CD4-positive, alpha-beta T cell treated with Interferon gamma for 1 hour (primary cell): ENCODE measurements around the gene PSMD2.

Experiments used
- DNase-seq: peaks from one replicate; pipeline ENCODE4 v3.0.0-alpha.2; 2020

PSMD2 gene

DNA sequence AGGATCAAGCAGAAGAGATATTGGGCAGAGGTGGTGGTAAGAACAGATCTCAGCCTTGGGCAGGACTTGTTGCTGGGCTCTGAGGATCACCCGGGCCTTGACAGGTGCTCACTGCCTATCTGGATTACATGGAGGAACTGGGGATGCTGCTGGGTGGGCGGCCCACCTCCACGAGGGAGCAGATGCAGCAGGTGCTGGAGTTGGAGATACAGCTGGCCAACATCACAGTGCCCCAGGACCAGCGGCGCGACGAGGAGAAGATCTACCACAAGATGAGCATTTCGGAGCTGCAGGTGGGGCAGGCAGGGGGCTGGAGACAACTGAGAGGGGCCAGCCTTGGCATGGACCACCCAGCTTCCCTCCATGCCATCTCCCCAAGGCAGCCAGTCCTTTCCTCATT lies 15.4 kb upstream of the PSMD2 start:
- no peak for DNase-seq

GRCh38 chr3:184284696-184285095 lies 14.3 kb upstream of the PSMD2 start:
- DNase-seq: no peak

GRCh38 chr3:184289426-184289938 lies 9.6 kb upstream of the PSMD2 start:
- DNase-seq: peak; percentile 41

DNA sequence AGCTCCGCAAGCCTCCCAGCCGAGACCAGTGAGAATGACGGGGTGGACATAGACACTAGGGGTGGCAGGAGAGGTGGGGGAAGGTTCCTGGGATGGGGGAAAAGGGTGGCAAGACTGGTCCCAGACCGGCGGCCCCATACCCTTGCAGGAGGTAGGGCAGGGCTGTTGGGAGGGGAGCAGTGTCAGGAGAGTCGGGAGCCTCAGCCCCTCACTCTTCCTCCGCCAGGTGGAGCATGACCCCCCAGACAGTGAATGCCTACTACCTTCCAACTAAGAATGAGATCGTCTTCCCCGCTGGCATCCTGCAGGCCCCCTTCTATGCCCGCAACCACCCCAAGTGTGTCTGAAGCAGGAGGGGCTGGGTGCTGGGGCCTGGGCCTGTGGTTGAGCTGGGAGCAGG lies 8.7 kb upstream of the PSMD2 start:
- DNase-seq: no peak

DNA sequence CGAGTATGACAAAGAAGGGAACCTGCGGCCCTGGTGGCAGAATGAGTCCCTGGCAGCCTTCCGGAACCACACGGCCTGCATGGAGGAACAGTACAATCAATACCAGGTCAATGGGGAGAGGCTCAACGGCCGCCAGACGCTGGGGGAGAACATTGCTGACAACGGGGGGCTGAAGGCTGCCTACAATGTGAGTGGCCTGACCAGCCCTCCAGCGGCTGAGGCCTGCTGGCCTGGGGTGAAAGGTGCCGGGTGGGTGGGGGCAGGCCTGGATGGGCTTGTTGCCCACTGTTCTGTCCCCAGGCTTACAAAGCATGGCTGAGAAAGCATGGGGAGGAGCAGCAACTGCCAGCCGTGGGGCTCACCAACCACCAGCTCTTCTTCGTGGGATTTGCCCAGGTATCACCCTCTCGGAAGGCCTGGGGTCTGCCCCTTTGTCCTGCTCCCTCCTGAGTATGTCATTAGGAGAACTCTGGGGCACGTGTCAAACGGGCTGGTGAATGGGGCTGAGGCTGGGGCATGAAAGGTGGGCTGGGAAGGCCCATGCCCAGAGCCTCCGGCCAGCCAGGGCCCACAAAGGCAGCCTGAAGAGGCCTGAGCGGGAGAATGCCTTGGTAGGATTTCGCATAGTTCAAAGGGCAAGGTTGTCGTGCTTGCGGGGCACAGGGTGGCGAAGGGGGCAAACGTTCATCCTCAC lies 7.8 kb upstream of the PSMD2 start:
- DNase-seq: no peak

- DNase-seq: no peak
Observed at GRCh38 chr3:184291738-184292445, 7.1 kb upstream of the PSMD2 start.

GRCh38 chr3:184295771-184296170 lies 3.3 kb upstream of the PSMD2 start:
- no peak for DNase-seq

DNA sequence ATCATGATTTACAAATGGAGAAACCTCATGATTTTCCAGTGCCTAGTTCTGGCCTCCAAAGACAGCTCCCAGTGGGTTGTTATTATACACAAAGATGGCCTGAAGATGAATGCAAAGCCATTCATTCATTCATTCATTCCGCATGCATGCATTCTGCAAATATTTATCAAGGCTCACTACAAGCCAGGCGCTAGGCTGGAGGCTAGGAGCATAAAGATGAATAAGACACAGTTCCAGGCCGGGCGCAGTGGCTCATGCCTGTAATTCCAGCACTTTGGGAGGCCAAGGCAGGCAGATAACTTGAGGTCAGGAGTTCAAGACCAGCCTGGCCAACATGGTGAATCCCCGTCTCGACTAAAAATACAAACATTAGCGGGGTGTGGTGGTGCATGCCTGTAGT lies 2.4 kb upstream of the PSMD2 start:
- DNase-seq: no peak

- DNase-seq: no peak
Observed at GRCh38 chr3:184299488-184300377, 692 bp downstream of the PSMD2 start.

DNA sequence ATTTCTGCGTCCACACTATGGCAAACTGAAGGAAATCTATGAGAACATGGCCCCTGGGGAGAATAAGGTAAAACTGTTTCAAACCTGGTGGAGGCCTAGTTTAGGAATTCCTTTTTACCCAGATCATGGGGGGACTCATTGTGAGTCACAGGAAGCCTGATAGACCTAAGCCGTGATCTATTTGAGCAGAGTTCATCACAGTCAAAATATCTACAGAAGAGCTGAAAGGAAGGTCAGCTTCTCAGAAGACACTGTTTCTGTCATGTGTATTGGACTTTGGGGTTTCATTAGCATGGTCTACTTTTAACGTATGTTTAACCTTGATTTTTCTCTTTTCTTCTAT lies 1.3 kb downstream of the PSMD2 start:
- no peak for DNase-seq

DNA sequence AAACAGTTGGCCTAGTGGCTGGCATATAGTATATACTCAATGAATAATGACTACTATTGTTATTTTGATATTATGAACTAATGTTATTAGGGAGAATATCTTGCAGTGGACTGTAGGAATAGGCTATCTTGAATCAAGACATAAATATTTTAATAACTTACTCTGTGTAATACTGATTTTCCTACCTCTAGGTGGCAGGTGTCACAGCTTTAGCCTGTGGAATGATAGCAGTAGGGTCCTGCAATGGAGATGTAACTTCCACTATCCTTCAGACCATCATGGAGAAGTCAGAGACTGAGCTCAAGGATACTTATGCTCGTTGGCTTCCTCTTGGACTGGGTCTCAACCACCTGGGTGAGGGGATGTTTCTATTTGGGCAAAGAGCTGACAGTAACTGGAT lies 6.5 kb downstream of the PSMD2 start:
- no peak for DNase-seq

- no peak for DNase-seq
Observed at GRCh38 chr3:184306341-184306972, 7.4 kb downstream of the PSMD2 start.

GRCh38 chr3:184307915-184308314 lies 8.9 kb downstream of the PSMD2 start:
- no peak for DNase-seq

GRCh38 chr3:184308744-184309143 lies 9.7 kb downstream of the PSMD2 start:
- DNase-seq: no peak

- no peak for DNase-seq
Observed at GRCh38 chr3:184311633-184312032, 12.6 kb downstream of the PSMD2 start.

DNA sequence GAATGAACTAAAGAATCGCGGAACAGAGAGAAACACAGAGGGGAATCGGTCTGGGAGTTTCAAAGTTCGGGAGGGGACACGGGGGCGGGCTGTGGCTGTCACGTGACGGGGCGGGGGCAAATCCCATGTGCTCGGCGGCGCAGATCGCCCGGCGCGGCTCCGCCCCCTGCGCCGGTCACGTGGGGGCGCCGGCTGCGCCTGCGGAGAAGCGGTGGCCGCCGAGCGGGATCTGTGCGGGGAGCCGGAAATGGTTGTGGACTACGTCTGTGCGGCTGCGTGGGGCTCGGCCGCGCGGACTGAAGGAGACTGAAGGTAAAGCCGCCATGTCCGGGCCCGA lies 15.3 kb downstream of the PSMD2 start, which contains the start of gene EIF4G1:
EIF4G1 (plus strand) TSS at position 244 of the 337 bp plus-strand sequence. CDS start 1,191 bp downstream, outside the sequence.
- peak; percentile 94 for DNase-seq

- peak; percentile 75 for DNase-seq
Observed at GRCh38 chr3:184314700-184315542, 15.9 kb downstream of the PSMD2 start.

DNA sequence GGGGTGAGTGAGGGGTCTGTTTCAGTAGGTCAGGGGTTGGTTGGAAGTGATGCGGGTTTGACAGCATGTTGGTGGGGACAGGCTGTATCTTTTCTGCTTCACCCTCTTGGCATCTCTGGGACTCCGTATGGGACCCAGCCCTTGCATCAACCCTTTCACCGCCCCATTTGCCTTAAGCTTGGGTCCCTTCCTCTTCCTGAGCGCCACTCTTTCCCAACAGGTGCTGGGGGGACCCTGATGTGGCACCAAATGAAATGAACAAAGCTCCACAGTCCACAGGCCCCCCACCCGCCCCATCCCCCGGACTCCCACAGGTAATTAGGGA lies 16.5 kb downstream of the PSMD2 start:
- DNase-seq: no peak

- DNase-seq: no peak
Observed at GRCh38 chr3:184315871-184316661, 17.0 kb downstream of the PSMD2 start.

GRCh38 chr3:184316792-184317191 lies 17.8 kb downstream of the PSMD2 start:
- DNase-seq: no peak

- no peak for DNase-seq
Observed at GRCh38 chr3:184317201-184317600, 18.2 kb downstream of the PSMD2 start.

DNA sequence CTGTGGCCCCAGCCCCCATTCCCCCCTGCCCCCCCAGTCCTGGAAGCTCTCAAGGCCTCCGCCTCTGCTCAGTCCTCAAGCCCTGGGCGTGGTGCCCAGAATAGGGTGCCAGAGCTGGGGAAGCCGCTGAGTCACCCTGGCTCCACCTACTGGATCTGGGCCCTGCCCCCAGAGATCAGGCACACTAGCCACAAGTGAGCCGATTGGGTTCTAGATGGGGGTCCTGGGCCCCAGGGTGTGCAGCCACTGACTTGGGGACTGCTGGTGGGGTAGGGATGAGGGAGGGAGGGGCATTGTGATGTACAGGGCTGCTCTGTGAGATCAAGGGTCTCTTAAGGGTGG lies 21.0 kb downstream of the PSMD2 start:
- DNase-seq: peak; percentile 61
